Measurements from ENCODE around the gene DSTYK.
A peak's percentile ranks its signal among the peaks of the same experiment; 100 is the strongest.

DSTYK gene

DNA sequence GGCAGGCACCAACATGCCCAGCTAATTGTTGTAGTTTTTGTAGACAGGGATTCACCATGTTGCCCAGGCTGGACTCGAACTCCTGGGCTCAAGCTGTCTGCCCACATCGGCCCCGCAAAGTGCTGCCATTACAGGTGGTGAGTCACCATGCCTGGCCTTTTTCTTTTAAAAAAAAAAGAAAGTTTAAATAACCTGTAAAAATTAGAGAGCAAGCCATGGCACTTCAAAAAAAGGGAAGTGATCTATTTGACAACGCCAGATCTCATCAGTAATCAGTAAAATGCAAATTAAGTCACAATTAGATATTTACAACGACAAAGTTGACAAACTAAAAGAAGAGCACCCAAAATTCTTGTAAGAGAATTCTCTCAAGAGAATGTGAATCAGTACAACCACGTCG, 86.8 kb downstream of the DSTYK start:
- no peak for DNase-seq

DNA sequence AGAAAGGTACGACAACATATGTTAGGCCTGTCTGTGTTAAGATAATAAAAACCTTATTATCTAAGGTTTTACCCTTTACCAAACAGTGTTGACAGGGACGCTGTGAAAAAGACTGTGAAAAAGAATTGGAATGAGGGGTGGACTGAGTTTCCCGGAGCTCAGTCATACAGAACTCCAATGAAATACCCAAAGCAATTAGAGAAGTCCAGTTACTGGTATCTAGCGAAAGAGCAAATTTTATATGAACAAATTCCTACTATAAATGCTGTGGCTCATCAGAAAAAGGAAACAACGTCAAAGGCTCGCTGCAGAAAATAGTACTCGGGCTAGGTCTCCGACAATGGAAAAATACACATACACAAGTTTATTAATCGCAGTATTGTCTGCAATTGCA, 89.0 kb downstream of the DSTYK start:
- DNase-seq = no peak

DNA sequence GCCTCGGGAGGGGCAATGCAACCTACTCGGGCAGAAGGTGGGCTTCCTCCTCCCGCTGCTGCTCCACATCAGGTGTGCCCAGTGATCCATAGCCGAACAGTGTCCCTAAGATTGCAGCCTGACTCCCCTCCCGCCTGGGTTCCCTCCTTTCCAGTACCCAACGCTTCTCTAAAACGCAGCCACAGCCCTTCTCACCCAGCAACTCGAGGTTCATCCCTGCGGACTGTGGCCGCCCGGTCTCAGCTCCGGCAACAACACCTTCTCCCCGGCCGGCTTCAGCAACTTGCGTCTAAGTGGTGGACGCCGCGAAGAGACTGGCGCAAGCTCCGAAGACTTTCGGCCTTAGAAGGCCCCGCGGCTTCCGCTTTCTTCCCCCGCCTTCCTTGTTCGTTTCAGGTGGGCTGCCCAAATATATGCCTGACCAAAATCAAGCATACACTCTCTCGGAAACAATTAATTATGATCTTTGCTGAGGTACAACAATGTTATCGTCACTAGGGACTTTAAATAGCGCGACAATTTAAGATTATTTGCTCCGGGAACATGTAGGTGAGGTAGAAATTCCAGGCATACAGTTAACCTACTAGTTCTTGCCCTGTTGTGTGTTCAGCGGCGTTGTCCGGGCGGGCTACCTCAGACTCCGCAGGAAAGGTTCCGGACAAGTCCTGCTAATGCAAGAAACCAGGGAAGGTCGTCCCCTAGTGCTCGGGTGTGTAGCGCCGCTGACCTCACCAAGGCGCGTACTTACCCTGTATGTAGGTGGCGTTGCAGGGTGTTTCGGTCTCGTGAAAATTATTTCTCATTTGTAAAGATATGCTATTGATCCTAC, 89.6 kb downstream of the DSTYK start, which contains the start of gene RBBP5:
RBBP5 (minus strand) TSS at position 319 of the 829 bp plus-strand sequence; CDS start at position 214, 105 bp downstream.
- DNase-seq = peak; percentile 98

DNA sequence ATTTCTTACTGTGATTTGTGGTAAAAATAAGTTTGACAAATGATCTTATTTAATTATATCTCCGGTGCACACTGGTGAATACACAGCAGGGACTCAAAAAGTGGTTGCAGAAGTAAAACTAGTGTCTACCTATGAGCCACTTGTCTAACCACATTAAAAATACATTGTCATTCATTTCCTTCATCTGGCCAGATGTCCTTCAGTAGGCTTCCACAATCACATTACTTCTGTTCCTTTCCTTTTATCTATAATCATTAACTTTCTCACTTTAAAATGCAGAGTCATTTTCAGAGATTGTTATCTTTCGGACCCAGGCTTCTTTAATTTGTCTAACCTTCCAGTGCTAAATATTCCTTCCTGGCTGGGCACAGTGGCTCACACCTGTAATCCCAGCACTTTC, 92.8 kb downstream of the DSTYK start:
- no peak for DNase-seq

DNA sequence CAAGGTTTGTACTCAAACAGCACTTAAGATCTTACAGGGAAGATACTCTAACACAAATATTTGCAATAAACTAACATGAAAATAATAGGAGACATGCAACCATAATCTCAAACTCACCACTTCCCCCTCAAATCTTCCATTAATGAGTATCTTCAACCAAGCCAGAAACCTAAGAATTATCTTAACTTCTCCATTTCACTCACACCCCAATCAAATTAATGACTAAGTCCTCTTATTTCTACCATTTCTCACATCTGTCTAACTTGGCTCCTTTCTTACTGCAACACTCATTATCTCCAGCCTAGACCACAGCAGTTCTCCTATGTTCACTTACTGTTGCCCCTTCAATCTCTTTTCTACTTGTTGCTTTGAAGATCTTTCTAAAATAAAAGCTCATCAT, 100.1 kb downstream of the DSTYK start:
- DNase-seq = no peak

DNA sequence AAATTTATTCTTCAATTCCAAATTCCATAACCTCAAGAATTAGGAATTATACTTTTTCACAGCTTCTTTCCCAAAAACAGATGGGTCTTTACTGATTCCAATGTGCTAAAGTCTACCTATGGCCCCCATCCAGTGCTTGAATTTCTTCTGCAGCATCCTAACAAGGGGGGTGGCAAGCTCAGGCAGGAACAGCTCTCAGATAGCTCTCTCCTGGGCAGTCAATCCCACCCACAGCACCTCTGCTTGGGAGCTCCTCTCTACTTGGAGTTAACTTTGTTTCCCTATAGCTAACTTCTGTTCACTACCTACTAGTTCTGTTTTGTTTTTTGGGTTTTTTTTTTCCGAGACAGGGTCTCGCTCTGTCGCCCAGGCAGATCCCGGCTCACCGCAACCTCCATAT, 101.8 kb downstream of the DSTYK start:
- DNase-seq = no peak

DNA sequence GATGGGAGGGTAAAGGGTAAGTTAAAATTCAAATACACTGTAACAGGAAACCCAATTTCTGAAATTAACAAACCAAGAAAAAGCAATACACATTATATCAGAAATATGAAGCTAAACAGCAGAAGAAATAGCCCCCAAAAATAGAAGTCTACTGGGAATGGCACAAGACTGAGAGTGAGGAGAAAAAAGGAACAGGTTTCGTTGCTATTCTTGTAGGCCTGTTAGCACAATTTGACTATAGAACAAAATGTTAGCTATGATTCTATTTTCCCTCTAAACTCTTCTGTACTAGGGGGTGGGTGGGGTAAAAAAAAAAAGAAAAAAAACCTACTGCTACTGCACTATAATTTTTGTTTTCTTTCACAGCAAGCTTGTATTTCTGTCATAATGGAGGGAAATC, 102.2 kb downstream of the DSTYK start:
- no peak for DNase-seq

DNA sequence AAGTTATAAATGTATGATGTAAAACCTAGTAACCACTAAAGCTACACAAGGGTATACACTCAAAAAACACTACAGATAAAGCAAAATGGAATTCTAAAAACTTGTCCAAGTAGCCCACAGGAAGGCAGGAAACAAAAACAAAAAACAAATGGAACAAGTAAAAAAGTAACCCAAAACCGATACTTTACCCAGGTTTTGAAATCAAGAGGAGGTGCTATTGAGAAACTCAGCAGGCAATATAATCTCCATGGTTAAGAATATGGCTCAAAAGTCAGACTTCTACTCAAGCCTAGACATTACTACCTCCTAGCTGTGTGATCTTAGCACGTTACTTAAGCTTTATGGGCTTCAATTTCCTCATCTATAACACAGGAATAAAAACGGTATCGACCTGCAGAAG, 103.0 kb downstream of the DSTYK start:
- DNase-seq = no peak

DNA sequence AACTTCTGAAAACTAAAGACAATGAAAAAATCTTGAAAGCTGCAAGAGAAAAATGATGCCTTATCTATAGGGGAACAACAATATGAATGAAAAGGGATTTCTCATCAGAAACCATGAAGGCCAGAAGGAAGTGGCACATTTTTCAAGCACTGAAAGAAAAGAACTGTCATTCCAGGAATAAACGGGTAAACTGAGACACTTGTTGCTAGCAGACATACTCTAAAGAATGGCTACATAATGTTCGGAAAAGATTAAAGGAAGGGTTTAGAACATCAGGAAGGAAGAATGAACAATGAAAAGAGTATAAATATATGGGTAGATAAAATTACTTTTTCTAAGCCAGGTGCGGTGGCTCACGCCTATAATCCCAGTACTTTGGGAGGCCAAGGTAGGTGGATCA, 104.2 kb downstream of the DSTYK start:
- DNase-seq = no peak

DNA sequence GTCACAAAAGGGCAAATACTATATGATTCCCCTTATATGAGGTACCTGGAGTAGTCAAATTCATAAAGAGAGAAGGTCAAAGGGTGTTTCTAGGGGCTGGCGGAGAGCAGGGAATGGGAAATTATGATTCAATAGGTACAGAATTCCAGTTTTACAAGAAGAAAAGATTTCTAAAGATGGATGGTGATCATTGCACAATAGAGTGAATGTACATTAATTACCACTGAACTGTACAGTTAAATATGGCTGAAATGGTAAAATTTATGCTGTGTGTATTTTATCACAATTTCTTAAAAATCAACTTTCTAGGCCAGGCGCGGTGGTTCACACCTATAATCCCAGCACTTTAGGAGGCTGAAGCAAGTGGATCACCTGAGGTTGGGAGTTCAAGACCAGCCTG, 109.1 kb downstream of the DSTYK start:
- DNase-seq = no peak

DNA sequence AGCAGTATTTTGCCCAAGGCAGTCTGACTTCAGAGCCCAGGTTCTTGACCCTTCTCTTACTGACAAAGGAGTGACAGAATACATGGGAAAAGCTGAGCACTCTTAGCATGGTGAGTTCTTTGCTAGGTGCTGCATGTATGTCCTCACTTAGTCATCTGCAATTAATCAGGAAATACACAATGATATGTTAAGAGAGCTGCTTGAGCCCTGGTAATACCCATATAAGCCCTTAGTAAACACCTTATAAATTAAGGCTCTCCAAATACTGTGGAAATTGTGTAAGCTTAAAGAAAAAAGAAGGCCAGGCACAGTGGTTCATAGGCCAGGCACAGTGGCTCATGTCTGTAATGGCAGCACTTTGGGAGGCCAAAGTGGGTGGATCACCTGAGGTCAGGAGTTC, 113.3 kb downstream of the DSTYK start:
- no peak for DNase-seq

DNA sequence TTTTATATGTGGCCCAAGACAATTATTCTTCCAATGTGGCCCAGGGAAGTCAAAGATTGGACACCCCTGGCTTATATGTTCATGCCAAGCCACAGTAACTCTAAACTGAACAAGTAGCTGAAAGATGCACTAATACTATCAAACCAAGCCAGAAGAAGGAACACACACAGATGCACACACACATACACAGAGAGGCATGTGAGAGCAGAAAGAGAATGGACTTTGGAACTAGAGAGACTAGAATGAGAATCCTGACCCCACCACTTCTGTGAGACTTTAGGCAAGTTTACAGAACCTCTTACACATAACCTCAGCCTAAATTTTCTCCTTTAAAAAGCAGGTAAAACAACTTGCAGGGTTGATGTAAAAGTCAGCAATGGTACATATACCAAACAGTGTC, 116.1 kb downstream of the DSTYK start:
- no peak for DNase-seq
